ENCODE results near the gene CNPY2. TPM values are rescaled to one million over a fixed set of nuclear protein-coding genes. Genes with fewer than 3 reads are reported as not detected.

CNPY2 gene
- total and polyA plus RNA-seq, 2 of the 13 experiments (the other 11 are each of a cell fraction or from before 2014, with no cell fraction given): 285 to 356 TPM

GRCh38 chr12:56266693-56267442 lies 48.9 kb downstream of the CNPY2 start, which contains the start of gene COQ10A (continued):
- TF ChIP-seq HMG20B (CRISPR knock-in tag; conservative IDR thresholded peaks at IDR 0.05): no peak
- TF ChIP-seq HMGA1 (CRISPR knock-in tag; conservative IDR thresholded peaks at IDR 0.05): no peak
- peak; percentile 72; the same call in 1 of the 2 replicates for TF ChIP-seq TGIF2 (CRISPR knock-in tag; IDR thresholded peaks at IDR 0.05)
- TF ChIP-seq ZNF691 (CRISPR knock-in tag; IDR thresholded peaks at IDR 0.05; ENCODE audit: borderline replicate concordance, low read depth): 0 out of 2 replicates have a peak, but pooled peaks have one; percentile 22
- TF ChIP-seq HNRNPH1 (optimal IDR thresholded peaks at IDR 0.05; ENCODE audit: low read depth, low read length): no peak
- TF ChIP-seq THAP9 (CRISPR knock-in tag; IDR thresholded peaks at IDR 0.05; ENCODE audit: borderline replicate concordance): peak; percentile 68; the same call in 1 of the 2 replicates
- peak; percentile 90; the same call in 1 of the 2 replicates for TF ChIP-seq ZNF766 (CRISPR knock-in tag; IDR thresholded peaks at IDR 0.05; ENCODE audit: borderline replicate concordance)
- no peak for TF ChIP-seq LCORL (IDR thresholded peaks at IDR 0.05)
- peak; percentile 64 for TF ChIP-seq LCORL (CRISPR knock-in tag; IDR thresholded peaks at IDR 0.05)
- TF ChIP-seq NFE2L1 (CRISPR knock-in tag; IDR thresholded peaks at IDR 0.05; ENCODE audit: borderline replicate concordance): no peak
- TF ChIP-seq PLRG1 (conservative IDR thresholded peaks at IDR 0.05): no peak
- peak; percentile 95; the same call in 1 of the 2 replicates for TF ChIP-seq HDAC1 (CRISPR knock-in tag; IDR thresholded peaks at IDR 0.05)
- peak; percentile 63; the same call in 1 of the 2 replicates for TF ChIP-seq RNF2 (conservative IDR thresholded peaks at IDR 0.05; ENCODE audit: low read depth)
- no peak for TF ChIP-seq SMAD9 (CRISPR knock-in tag; IDR thresholded peaks at IDR 0.05)
- peak; percentile 61 for TF ChIP-seq ZMYM4 (CRISPR knock-in tag; IDR thresholded peaks at IDR 0.05)
- TF ChIP-seq SOX5 (CRISPR knock-in tag; IDR thresholded peaks at IDR 0.05; ENCODE audit: borderline replicate concordance): peak; percentile 40; the same call in 1 of the 2 replicates
- 0 out of 2 replicates have a peak, but pooled peaks have one; percentile 42 for TF ChIP-seq SMYD3 (CRISPR knock-in tag; IDR thresholded peaks at IDR 0.05)
- TF ChIP-seq TEAD3 (CRISPR knock-in tag; optimal IDR thresholded peaks at IDR 0.05; ENCODE audit: borderline replicate concordance): peak; percentile 7
- peak; percentile 63; the same call in 1 of the 2 replicates for TF ChIP-seq ZNF776 (CRISPR knock-in tag; IDR thresholded peaks at IDR 0.05)
- no peak for TF ChIP-seq SRSF4 (IDR thresholded peaks at IDR 0.05; ENCODE audit: low read depth, low read length, poor library complexity, severe bottlenecking)
- TF ChIP-seq GMEB1 (CRISPR knock-in tag; IDR thresholded peaks at IDR 0.05; ENCODE audit: borderline replicate concordance): peak; percentile 75
- no peak for TF ChIP-seq SOX6 (IDR thresholded peaks at IDR 0.05)
- peak; percentile 60 for TF ChIP-seq SOX6 (CRISPR knock-in tag; IDR thresholded peaks at IDR 0.05)
- peak; percentile 90 for TF ChIP-seq MXD4 (CRISPR knock-in tag; IDR thresholded peaks at IDR 0.05)
- 0 out of 2 replicates have a peak, but pooled peaks have one; percentile 57 for TF ChIP-seq TSC22D2 (CRISPR knock-in tag; IDR thresholded peaks at IDR 0.05; ENCODE audit: borderline replicate concordance)
- no peak for TF ChIP-seq ZBTB21 (CRISPR knock-in tag; IDR thresholded peaks at IDR 0.05)

All from HepG2 (cell line).